SK-N-SH (cell line): ENCODE data around the gene NELFA. TPM values are rescaled to one million over a fixed set of nuclear protein-coding genes. Genes with fewer than 3 reads are reported as not detected.

Source experiments
- CHD2 ChIP-seq: fragments of 150-350 bp; IDR thresholded peaks from 2 replicates; pipeline ENCODE4 v1.6.1; 2018; ENCODE audit warnings: low read length; ENCODE audit not compliant: partially characterized antibody
- FOXM1 ChIP-seq: IDR thresholded peaks from 2 replicates; pipeline ENCODE4 v1.4.0; 2012; ENCODE audit warnings: low read depth, mild to moderate bottlenecking
- GABPA ChIP-seq: IDR thresholded peaks from 2 replicates; pipeline ENCODE4 v1.4.0; 2012; ENCODE audit warnings: low read depth, mild to moderate bottlenecking
- IRF3 ChIP-seq: fragments of 150-350 bp; IDR thresholded peaks from 2 replicates; pipeline ENCODE4 v1.6.1; 2016; ENCODE audit warnings: mild to moderate bottlenecking, low read depth, low read length
- MEF2A ChIP-seq: IDR thresholded peaks from 2 replicates; pipeline ENCODE4 v1.4.0; 2012; ENCODE audit warnings: low read depth, borderline replicate concordance
- MXI1 ChIP-seq: IDR thresholded peaks from 2 replicates; pipeline ENCODE4 v1.6.1; 2012; ENCODE audit warnings: mild to moderate bottlenecking, low read depth, low read length, improper control_type of control experiment
- NFIC ChIP-seq: IDR thresholded peaks from 2 replicates; pipeline ENCODE4 v1.4.0; 2012; ENCODE audit warnings: borderline replicate concordance
- NRF1 ChIP-seq: IDR thresholded peaks from 2 replicates; pipeline ENCODE4 v1.6.1; 2012; ENCODE audit warnings: low read depth, mild to moderate bottlenecking, low read length
- RAD21 ChIP-seq: IDR thresholded peaks from 2 replicates; pipeline ENCODE4 v1.6.1; 2012; ENCODE audit warnings: mild to moderate bottlenecking, low read length
- RCOR1 ChIP-seq: fragments of 150-350 bp; IDR thresholded peaks from 2 replicates; pipeline ENCODE4 v1.6.1; 2017; ENCODE audit warnings: antibody characterized with exemption, low read length
- REST ChIP-seq: IDR thresholded peaks from 2 replicates; pipeline ENCODE4 v1.6.1; 2012; ENCODE audit warnings: mild to moderate bottlenecking, low read depth, low read length, moderate library complexity
- RXRA ChIP-seq: IDR thresholded peaks from 2 replicates; pipeline ENCODE4 v1.4.0; 2012; ENCODE audit warnings: low read depth, mild to moderate bottlenecking, borderline replicate concordance
- SMC3 ChIP-seq: IDR thresholded peaks from 2 replicates; pipeline ENCODE4 v1.6.1; 2012; ENCODE audit warnings: low read depth, low read length, improper control_type of control experiment
- TAF1 ChIP-seq: IDR thresholded peaks from 2 replicates; pipeline ENCODE4 v1.6.1; 2012; ENCODE audit warnings: low read depth, mild to moderate bottlenecking, low read length, moderate library complexity, borderline replicate concordance
- TCF12 ChIP-seq: IDR thresholded peaks from 2 replicates; pipeline ENCODE4 v1.4.0; 2012
- TEAD4 ChIP-seq: IDR thresholded peaks from 2 replicates; pipeline ENCODE4 v1.4.0; 2012; ENCODE audit warnings: mild to moderate bottlenecking, borderline replicate concordance; ENCODE audit not compliant: insufficient read depth
- YY1 ChIP-seq: IDR thresholded peaks from 2 replicates; pipeline ENCODE4 v1.4.0; 2012; ENCODE audit warnings: low read depth, mild to moderate bottlenecking
- ZBTB33 ChIP-seq: IDR thresholded peaks from 2 replicates; pipeline ENCODE4 v1.4.0; 2012; ENCODE audit warnings: low read depth, borderline replicate concordance
- polyA plus RNA-seq, 3 experiments: library from polyadenylated mRNA; depleted of rRNA; stranded (reverse); fragments of >200 nt; gene quantifications; 2 replicates each; pipeline ENCODE4 v1.2.3, GENCODE V29; 2012
- TF ChIP-seq, protein P1 (sequence below): IDR thresholded peaks from 2 replicates; pipeline ENCODE4 v1.4.0; 2012; ENCODE audit warnings: low read depth

Gene NELFA
- polyA plus RNA-seq, 1 of the 3 experiments (the other 2 are of a cell fraction) = 26.8 TPM

DNA sequence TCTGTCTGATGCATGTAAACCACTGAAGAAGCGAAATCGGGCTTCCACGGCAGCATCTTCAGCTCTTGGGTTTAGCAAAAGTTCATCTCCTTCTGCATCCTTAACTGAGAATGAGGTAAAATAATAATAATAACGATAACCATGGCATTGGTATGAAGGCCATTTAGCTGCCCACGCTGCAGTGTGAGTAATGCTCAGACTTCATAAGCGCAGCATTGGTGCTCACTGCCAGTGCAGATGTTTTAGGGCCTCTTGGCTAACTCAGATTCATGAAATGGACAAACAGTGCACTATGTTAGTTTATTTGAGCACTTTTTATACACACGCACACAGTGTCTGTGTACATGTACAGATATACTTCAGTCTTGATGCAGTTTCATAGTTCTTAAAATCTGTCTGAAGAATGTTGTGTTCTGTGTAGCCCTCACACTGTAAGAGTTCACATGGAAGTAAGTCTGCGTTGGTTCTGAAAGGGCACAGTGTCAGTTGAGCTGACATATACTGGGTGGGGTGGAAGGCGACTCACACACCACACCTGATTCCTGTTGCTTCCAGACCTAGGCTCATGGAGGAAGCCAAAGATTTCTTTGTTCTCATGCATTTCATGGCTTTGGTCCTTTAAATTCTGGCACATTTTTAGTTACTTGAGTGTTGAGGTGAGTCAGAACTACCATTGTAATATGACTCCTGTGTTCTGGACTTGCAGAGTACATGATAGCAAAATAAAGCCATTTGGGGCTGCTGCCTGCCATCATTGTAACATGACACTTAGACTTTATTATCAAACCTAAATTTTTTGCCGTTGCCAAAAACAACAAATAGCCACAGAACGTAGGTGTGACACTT, 68.9 kb downstream of the NELFA start (continued):
- TF ChIP-seq ZBTB33 (no peak), CHD2 (no peak), TEAD4 (no peak), NFIC (peak; percentile 58; the same call in 1 of the 2 replicates), REST (no peak), RXRA (no peak), TAF1 (no peak), IRF3 (no peak), RCOR1 (no peak), TCF12 (peak; percentile 32; the same call in 1 of the 2 replicates), YY1 (0 out of 2 replicates have a peak, but pooled peaks have one; percentile 37), NRF1 (no peak), MXI1 (no peak), SMC3 (no peak), GABPA (no peak), MEF2A (no peak), FOXM1 (no peak), RAD21 (no peak)
- TF ChIP-seq, protein P1, sequence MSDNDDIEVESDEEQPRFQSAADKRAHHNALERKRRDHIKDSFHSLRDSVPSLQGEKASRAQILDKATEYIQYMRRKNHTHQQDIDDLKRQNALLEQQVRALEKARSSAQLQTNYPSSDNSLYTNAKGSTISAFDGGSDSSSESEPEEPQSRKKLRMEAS = peak; percentile 66
